GM12891 (cell line): ENCODE measurements around the gene AK5.
"Not testable (repeated sequence)": the region's sequence is repeated elsewhere in the genome, so short reads cannot be mapped to it uniquely, and the experiment has no call there.

Source experiments
- PAX5 ChIP-seq: IDR thresholded peaks from 2 replicates; pipeline ENCODE4 v1.6.1; 2011; ENCODE audit warnings: low read length, moderate library complexity, mild to moderate bottlenecking; ENCODE audit not compliant: insufficient read depth, severe bottlenecking
- POLR2A ChIP-seq: IDR thresholded peaks from 2 replicates; pipeline ENCODE4 v1.6.1; 2011; ENCODE audit warnings: low read depth, low read length, control low read depth
- POLR2AphosphoS5 ChIP-seq: IDR thresholded peaks from 2 replicates; pipeline ENCODE4 v1.6.1; 2011; ENCODE audit warnings: low read depth, low read length, control low read depth
- POU2F2 ChIP-seq: IDR thresholded peaks from 2 replicates; pipeline ENCODE4 v1.6.1; 2011; ENCODE audit warnings: low read depth, mild to moderate bottlenecking, control low read depth, low read length, moderate library complexity
- SPI1 ChIP-seq: IDR thresholded peaks from 2 replicates; pipeline ENCODE4 v1.6.1; 2011; ENCODE audit warnings: low read depth, low read length, control low read depth
- TAF1 ChIP-seq: IDR thresholded peaks from 2 replicates; pipeline ENCODE4 v1.6.1; 2011; ENCODE audit warnings: low read depth, low read length, control low read depth

GRCh38 chr1:77408933-77409332 lies 127.1 kb downstream of the AK5 start:
- not testable (repeated sequence) for TF ChIP-seq POLR2A, TAF1, POLR2AphosphoS5, POU2F2, SPI1, PAX5
